GM23338 (cell line): Measurements from ENCODE around the gene RAB22A. TPM values are rescaled to one million over a fixed set of nuclear protein-coding genes. Genes with fewer than 3 reads are reported as not detected.
"Not testable (repeated sequence)": the region's sequence is repeated elsewhere in the genome, so short reads cannot be mapped to it uniquely, and the experiment has no call there.

Source experiments
- ATAC-seq: fragments of 200-7000 bp; cut with Tn5 transposase; 3 replicates; pipeline ENCODE4 v1.9.1; 2020
- DNase-seq: peaks from one replicate; pipeline ENCODE4 v3.0.0-alpha.2; 2015; ENCODE audit warnings: low spot score
- H2AFZ ChIP-seq: fragments of 200-600 bp; sonication (generic); 2 replicates; pipeline ENCODE4 v1.8.0; 2016; ENCODE audit warnings: antibody characterized with exemption, mild to moderate bottlenecking, moderate library complexity
- H3F3A ChIP-seq: fragments of 200-600 bp; sonication (generic); replicated peaks from 2 replicates; pipeline ENCODE4 v1.8.0; 2017; ENCODE audit warnings: antibody characterized with exemption, mixed run types, low read depth
- H3K27ac ChIP-seq: fragments of 200-600 bp; sonication (generic); 2 replicates; pipeline ENCODE4 v1.6.1; 2016; ENCODE audit warnings: low read depth
- H3K27me3 ChIP-seq: fragments of 200-600 bp; sonication (generic); 2 replicates; pipeline ENCODE4 v1.8.0; 2016; ENCODE audit warnings: mild to moderate bottlenecking, mixed run types, moderate library complexity; ENCODE audit not compliant: insufficient read depth
- H3K36me3 ChIP-seq: fragments of 200-600 bp; sonication (generic); 2 replicates; pipeline ENCODE4 v1.8.0; 2016; ENCODE audit warnings: mild to moderate bottlenecking; ENCODE audit not compliant: insufficient read depth
- H3K4me1 ChIP-seq: fragments of 200-600 bp; sonication (generic); 2 replicates; pipeline ENCODE4 v1.8.0; 2016; ENCODE audit warnings: mild to moderate bottlenecking, moderate library complexity; ENCODE audit not compliant: insufficient read depth
- H3K4me2 ChIP-seq: fragments of 200-600 bp; sonication (generic); 2 replicates; pipeline ENCODE4 v1.7.1; 2017; ENCODE audit warnings: mixed run types
- H3K4me3 ChIP-seq: fragments of 200-600 bp; sonication (generic); 2 replicates; pipeline ENCODE4 v1.6.1; 2016; ENCODE audit warnings: mixed run types
- H3K79me2 ChIP-seq: fragments of 200-600 bp; sonication (generic); replicated peaks from 2 replicates; pipeline ENCODE4 v1.8.0; 2017; ENCODE audit warnings: mild to moderate bottlenecking; ENCODE audit not compliant: insufficient read depth
- H3K9me2 ChIP-seq: fragments of 200-600 bp; sonication (generic); 2 replicates; pipeline ENCODE4 v1.8.0; 2017; ENCODE audit not compliant: insufficient read depth
- H4K20me1 ChIP-seq: fragments of 200-600 bp; sonication (generic); replicated peaks from 2 replicates; pipeline ENCODE4 v1.8.0; 2017; ENCODE audit warnings: mild to moderate bottlenecking; ENCODE audit not compliant: insufficient read depth
- H3K27ac Mint-ChIP-seq: 2 replicates; pipeline ENCODE4 v1.8.0; 2020; ENCODE audit warnings: inconsistent platforms, mild to moderate bottlenecking, moderate library complexity, mixed read lengths
- H3K27me3 Mint-ChIP-seq: 3 replicates; pipeline ENCODE4 v1.8.0; 2022; ENCODE audit warnings: low read depth, mild to moderate bottlenecking, moderate library complexity, mixed read lengths, inconsistent platforms; ENCODE audit not compliant: insufficient read depth, poor library complexity
- H3K36me3 Mint-ChIP-seq: 3 replicates; pipeline ENCODE4 v1.8.0; 2021; ENCODE audit warnings: low read depth, mild to moderate bottlenecking, inconsistent platforms, moderate library complexity, mixed read lengths
- H3K4me1 Mint-ChIP-seq: 3 replicates; pipeline ENCODE4 v1.8.0; 2020; ENCODE audit warnings: mild to moderate bottlenecking, inconsistent platforms, mixed read lengths
- H3K4me3 Mint-ChIP-seq: 3 replicates; pipeline ENCODE4 v1.8.0; 2021; ENCODE audit warnings: moderate library complexity, mild to moderate bottlenecking, inconsistent platforms, mixed read lengths
- H3K9me3 Mint-ChIP-seq: 3 replicates; pipeline ENCODE4 v1.8.0; 2020; ENCODE audit warnings: moderate library complexity, mild to moderate bottlenecking, inconsistent platforms, mixed read lengths
- polyA plus RNA-seq: library from polyadenylated mRNA; unstranded; fragments of >200 nt; fragmentation: Nextera tagmentation; extraction: Ambion mirVana; gene quantifications from 2 replicates; pipeline ENCODE4 v1.2.1, GENCODE V29; 2016
- total RNA-seq: library from RNA; depleted of rRNA; stranded (reverse); fragments of >200 nt; shearing (Covaris generic); gene quantifications from 2 replicates; pipeline ENCODE4 v1.2.3, GENCODE V29; 2014
- TF ChIP-seq, protein P1 (sequence below): fragments of 250-450 bp; sonication (Bioruptor Pico); IDR thresholded peaks from 2 replicates; pipeline ENCODE4 v1.5.0; 2020; ENCODE audit warnings: mild to moderate bottlenecking, moderate library complexity
- TF ChIP-seq, protein P2 (sequence below): IDR thresholded peaks from 2 replicates; pipeline ENCODE4 v1.6.1; 2016; ENCODE audit warnings: antibody characterized with exemption

RAB22A gene
- total and polyA plus RNA-seq, 2 experiments from 2014 or later = 3.3 to 6.8 TPM

DNA sequence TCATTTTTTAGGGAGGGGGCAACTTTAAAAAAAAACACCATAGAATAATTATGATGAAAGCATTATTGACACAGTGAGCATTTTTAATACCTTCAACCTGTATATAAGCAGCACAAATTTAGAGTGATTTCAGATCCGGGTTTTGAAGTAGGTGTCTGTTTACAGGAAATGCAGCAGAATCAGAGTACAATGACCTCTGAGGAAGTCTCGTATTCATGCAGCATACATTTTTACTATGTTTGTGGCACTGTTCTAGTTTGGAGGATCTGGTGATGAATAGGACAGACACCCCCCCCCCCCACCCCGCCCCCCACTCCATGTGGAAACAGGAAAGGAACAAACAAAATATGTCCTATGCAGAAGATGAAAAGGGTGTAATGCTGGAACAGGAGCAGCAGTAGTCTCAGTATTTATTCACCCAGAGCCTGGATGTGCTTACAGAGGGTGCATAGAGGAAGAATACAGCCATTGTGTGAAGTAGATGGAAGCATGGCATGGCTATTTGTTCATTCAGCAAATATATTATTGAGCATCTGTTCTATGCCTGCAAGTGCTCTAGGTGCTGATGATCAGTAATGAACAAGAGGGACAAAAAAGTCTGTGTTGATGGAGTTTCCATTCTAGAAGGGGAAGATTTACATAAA is 99.2 kb downstream of the RAB22A start (continued):
- TF ChIP-seq, protein P1, sequence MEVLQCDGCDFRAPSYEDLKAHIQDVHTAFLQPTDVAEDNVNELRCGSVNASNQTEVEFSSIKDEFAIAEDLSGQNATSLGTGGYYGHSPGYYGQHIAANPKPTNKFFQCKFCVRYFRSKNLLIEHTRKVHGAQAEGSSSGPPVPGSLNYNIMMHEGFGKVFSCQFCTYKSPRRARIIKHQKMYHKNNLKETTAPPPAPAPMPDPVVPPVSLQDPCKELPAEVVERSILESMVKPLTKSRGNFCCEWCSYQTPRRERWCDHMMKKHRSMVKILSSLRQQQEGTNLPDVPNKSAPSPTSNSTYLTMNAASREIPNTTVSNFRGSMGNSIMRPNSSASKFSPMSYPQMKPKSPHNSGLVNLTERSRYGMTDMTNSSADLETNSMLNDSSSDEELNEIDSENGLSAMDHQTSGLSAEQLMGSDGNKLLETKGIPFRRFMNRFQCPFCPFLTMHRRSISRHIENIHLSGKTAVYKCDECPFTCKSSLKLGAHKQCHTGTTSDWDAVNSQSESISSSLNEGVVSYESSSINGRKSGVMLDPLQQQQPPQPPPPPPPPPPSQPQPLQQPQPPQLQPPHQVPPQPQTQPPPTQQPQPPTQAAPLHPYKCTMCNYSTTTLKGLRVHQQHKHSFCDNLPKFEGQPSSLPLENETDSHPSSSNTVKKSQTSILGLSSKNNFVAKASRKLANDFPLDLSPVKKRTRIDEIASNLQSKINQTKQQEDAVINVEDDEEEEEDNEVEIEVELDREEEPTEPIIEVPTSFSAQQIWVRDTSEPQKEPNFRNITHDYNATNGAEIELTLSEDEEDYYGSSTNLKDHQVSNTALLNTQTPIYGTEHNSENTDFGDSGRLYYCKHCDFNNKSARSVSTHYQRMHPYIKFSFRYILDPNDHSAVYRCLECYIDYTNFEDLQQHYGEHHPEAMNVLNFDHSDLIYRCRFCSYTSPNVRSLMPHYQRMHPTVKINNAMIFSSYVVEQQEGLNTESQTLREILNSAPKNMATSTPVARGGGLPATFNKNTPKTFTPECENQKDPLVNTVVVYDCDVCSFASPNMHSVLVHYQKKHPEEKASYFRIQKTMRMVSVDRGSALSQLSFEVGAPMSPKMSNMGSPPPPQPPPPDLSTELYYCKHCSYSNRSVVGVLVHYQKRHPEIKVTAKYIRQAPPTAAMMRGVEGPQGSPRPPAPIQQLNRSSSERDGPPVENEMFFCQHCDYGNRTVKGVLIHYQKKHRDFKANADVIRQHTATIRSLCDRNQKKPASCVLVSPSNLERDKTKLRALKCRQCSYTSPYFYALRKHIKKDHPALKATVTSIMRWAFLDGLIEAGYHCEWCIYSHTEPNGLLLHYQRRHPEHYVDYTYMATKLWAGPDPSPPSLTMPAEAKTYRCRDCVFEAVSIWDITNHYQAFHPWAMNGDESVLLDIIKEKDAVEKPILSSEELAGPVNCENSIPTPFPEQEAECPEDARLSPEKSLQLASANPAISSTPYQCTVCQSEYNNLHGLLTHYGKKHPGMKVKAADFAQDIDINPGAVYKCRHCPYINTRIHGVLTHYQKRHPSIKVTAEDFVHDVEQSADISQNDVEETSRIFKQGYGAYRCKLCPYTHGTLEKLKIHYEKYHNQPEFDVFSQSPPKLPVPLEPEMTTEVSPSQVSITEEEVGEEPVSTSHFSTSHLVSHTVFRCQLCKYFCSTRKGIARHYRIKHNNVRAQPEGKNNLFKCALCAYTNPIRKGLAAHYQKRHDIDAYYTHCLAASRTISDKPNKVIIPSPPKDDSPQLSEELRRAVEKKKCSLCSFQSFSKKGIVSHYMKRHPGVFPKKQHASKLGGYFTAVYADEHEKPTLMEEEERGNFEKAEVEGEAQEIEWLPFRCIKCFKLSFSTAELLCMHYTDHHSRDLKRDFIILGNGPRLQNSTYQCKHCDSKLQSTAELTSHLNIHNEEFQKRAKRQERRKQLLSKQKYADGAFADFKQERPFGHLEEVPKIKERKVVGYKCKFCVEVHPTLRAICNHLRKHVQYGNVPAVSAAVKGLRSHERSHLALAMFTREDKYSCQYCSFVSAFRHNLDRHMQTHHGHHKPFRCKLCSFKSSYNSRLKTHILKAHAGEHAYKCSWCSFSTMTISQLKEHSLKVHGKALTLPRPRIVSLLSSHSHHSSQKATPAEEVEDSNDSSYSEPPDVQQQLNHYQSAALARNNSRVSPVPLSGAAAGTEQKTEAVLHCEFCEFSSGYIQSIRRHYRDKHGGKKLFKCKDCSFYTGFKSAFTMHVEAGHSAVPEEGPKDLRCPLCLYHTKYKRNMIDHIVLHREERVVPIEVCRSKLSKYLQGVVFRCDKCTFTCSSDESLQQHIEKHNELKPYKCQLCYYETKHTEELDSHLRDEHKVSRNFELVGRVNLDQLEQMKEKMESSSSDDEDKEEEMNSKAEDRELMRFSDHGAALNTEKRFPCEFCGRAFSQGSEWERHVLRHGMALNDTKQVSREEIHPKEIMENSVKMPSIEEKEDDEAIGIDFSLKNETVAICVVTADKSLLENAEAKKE (CRISPR knock-in tag) = no peak
- TF ChIP-seq, protein P2, sequence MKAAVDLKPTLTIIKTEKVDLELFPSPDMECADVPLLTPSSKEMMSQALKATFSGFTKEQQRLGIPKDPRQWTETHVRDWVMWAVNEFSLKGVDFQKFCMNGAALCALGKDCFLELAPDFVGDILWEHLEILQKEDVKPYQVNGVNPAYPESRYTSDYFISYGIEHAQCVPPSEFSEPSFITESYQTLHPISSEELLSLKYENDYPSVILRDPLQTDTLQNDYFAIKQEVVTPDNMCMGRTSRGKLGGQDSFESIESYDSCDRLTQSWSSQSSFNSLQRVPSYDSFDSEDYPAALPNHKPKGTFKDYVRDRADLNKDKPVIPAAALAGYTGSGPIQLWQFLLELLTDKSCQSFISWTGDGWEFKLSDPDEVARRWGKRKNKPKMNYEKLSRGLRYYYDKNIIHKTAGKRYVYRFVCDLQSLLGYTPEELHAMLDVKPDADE = no peak

DNA sequence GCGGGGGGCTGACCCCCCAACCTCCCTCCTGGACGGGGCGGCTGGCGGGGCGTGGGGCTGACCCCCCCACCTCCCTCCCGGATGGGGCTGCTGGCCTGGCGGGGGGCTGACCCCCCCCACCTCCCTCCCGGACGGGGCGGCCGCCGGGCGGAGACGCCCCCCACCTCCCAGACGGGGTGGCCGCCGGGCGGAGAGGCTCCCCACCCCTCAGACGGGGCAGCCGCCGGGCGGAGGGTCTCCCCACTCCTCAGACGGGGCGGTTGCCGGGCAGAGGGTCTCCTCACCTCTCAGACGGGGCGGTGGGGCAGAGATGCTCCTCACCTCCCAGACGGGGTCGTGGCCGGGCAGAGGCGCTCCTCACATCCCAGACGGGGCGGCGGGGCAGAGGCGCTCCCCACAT is 104.7 kb downstream of the RAB22A start:
- Histone ChIP-seq H3K79me2 (peaks cover 67% of the 10 kb centered on the region), H3K4me1 (peaks cover 30% of the 10 kb centered on the region)
- not testable (repeated sequence) for H3K4me3 ChIP-seq, H3F3A ChIP-seq, H4K20me1 ChIP-seq, H3K9me2 ChIP-seq, H3K27ac Mint-ChIP-seq, H3K4me3 Mint-ChIP-seq, DNase-seq, H3K27ac ChIP-seq, H3K27me3 ChIP-seq, ATAC-seq, H3K27me3 Mint-ChIP-seq, H3K36me3 ChIP-seq, H3K4me2 ChIP-seq, H2AFZ ChIP-seq
- peaks cover 27% of the 10 kb centered on the region for H3K36me3 Mint-ChIP-seq
- H3K9me3 Mint-ChIP-seq = peaks cover 19% of the 10 kb centered on the region
- peaks cover 42% of the 10 kb centered on the region for H3K4me1 Mint-ChIP-seq

DNA sequence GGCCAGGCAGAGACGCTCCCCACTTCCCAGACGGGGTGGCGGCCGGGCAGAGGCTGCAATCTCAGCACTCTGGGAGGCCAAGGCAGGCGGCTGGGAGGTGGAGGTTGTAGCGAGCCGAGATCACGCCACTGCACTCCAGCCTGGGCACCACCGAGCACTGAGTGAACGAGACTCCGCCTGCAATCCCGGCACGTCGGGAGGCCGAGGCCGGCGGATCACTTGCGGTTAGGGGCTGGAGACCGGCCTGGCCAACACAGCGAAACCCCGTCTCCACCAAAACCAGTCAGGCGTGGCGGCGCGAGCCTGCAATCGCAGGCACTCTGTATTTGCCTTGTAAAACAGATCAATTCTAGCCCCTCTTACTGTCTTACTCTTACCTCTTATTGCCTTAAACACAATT is 105.3 kb downstream of the RAB22A start:
- not testable (repeated sequence) for H2AFZ ChIP-seq, H3K27me3 ChIP-seq, H3F3A ChIP-seq, H4K20me1 ChIP-seq, H3K4me3 Mint-ChIP-seq, H3K36me3 ChIP-seq, DNase-seq, H3K4me3 ChIP-seq, ATAC-seq, H3K4me2 ChIP-seq, H3K27ac Mint-ChIP-seq, H3K27ac ChIP-seq, H3K9me2 ChIP-seq, H3K27me3 Mint-ChIP-seq
- peaks cover 19% of the 10 kb centered on the region for H3K9me3 Mint-ChIP-seq
- H3K79me2 ChIP-seq = peaks cover 61% of the 10 kb centered on the region
- peaks cover 32% of the 10 kb centered on the region for H3K36me3 Mint-ChIP-seq
- H3K4me1 Mint-ChIP-seq = peaks cover 36% of the 10 kb centered on the region
- H3K4me1 ChIP-seq = peaks cover 25% of the 10 kb centered on the region
